ENCODE results near the gene ZSCAN32.

DNA sequence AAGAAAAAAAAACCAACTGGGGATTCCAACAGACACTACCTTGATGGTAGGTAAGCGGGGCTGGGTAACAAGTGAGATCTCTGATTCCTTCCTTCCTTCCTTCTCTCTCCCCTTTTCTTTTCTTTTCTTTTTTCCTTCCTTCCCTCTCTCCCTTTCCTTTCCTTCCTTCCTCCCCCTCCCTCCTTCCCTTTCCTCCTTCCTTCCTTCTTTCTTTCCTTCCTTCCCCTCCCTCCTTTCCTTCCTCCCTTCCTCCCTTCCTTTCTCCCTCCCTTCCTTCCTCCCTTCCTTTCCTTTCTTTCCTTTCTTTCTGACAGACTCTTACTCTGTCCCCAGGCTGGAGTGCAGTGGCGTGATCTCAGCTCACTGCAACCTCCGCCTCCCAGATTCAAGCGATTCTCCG is 25.1 kb downstream of the ZSCAN32 start:
- TF ChIP-seq ZNF565 (CRISPR knock-in tag; conservative IDR thresholded peaks at IDR 0.05; ENCODE audit: low read depth) (no peak), GLIS3 (CRISPR knock-in tag; IDR thresholded peaks at IDR 0.05) (no peak), TOX (CRISPR knock-in tag; IDR thresholded peaks at IDR 0.05; ENCODE audit: borderline replicate concordance) (no peak), ZFP30 (CRISPR knock-in tag; IDR thresholded peaks at IDR 0.05) (no peak), ZFP3 (CRISPR knock-in tag; IDR thresholded peaks at IDR 0.05) (no peak), ZNF70 (CRISPR knock-in tag; IDR thresholded peaks at IDR 0.05) (no peak), ARNTL (CRISPR knock-in tag; IDR thresholded peaks at IDR 0.05; ENCODE audit: borderline replicate concordance, low read depth) (no peak), BACH2 (CRISPR knock-in tag; IDR thresholded peaks at IDR 0.05; ENCODE audit: borderline replicate concordance) (no peak)
- TF ChIP-seq, protein P1, sequence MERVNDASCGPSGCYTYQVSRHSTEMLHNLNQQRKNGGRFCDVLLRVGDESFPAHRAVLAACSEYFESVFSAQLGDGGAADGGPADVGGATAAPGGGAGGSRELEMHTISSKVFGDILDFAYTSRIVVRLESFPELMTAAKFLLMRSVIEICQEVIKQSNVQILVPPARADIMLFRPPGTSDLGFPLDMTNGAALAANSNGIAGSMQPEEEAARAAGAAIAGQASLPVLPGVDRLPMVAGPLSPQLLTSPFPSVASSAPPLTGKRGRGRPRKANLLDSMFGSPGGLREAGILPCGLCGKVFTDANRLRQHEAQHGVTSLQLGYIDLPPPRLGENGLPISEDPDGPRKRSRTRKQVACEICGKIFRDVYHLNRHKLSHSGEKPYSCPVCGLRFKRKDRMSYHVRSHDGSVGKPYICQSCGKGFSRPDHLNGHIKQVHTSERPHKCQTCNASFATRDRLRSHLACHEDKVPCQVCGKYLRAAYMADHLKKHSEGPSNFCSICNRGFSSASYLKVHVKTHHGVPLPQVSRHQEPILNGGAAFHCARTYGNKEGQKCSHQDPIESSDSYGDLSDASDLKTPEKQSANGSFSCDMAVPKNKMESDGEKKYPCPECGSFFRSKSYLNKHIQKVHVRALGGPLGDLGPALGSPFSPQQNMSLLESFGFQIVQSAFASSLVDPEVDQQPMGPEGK (CRISPR knock-in tag; IDR thresholded peaks at IDR 0.05; ENCODE audit: borderline replicate concordance), result no peak
- TF ChIP-seq, protein P2, sequence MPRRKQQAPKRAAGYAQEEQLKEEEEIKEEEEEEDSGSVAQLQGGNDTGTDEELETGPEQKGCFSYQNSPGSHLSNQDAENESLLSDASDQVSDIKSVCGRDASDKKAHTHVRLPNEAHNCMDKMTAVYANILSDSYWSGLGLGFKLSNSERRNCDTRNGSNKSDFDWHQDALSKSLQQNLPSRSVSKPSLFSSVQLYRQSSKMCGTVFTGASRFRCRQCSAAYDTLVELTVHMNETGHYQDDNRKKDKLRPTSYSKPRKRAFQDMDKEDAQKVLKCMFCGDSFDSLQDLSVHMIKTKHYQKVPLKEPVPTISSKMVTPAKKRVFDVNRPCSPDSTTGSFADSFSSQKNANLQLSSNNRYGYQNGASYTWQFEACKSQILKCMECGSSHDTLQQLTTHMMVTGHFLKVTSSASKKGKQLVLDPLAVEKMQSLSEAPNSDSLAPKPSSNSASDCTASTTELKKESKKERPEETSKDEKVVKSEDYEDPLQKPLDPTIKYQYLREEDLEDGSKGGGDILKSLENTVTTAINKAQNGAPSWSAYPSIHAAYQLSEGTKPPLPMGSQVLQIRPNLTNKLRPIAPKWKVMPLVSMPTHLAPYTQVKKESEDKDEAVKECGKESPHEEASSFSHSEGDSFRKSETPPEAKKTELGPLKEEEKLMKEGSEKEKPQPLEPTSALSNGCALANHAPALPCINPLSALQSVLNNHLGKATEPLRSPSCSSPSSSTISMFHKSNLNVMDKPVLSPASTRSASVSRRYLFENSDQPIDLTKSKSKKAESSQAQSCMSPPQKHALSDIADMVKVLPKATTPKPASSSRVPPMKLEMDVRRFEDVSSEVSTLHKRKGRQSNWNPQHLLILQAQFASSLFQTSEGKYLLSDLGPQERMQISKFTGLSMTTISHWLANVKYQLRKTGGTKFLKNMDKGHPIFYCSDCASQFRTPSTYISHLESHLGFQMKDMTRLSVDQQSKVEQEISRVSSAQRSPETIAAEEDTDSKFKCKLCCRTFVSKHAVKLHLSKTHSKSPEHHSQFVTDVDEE (CRISPR knock-in tag; IDR thresholded peaks at IDR 0.05), result no peak
